DND-41 (cell line): ENCODE data around the gene TCF25.

Source experiments
- ATAC-seq: fragments of 200-7000 bp; cut with Tn5 transposase; 3 replicates; pipeline ENCODE4 v1.9.1; 2021; ENCODE audit warnings: low read depth; ENCODE audit not compliant: insufficient read depth
- DNase-seq: peaks from one replicate; pipeline ENCODE4 v3.0.0-alpha.2; 2020
- H2AFZ ChIP-seq: 2 replicates; pipeline ENCODE4 v1.6.0; 2012; ENCODE audit warnings: low read depth, low read length
- H3K27ac ChIP-seq: 2 replicates; pipeline ENCODE4 v1.5.1; 2012; ENCODE audit warnings: low read length, inconsistent platforms
- H3K27me3 ChIP-seq: fragments of 200-600 bp; sonication (generic); 2 replicates; pipeline ENCODE4 v1.6.0; 2012; ENCODE audit warnings: low read length, mild to moderate bottlenecking, inconsistent platforms; ENCODE audit not compliant: insufficient read depth, poor library complexity
- H3K36me3 ChIP-seq: 2 replicates; pipeline ENCODE4 v1.5.1; 2012; ENCODE audit warnings: low read length, inconsistent platforms; ENCODE audit not compliant: insufficient read depth
- H3K4me1 ChIP-seq: 2 replicates; pipeline ENCODE4 v1.5.1; 2012; ENCODE audit warnings: mild to moderate bottlenecking, low read length; ENCODE audit not compliant: insufficient read depth
- H3K4me2 ChIP-seq: 2 replicates; pipeline ENCODE4 v1.6.0; 2012; ENCODE audit warnings: mild to moderate bottlenecking, moderate library complexity, low read length, inconsistent platforms; ENCODE audit not compliant: insufficient read depth
- H3K4me3 ChIP-seq, 2 experiments: fragments of 200-600 bp in 1 of 2; shearing (Covaris generic) in 1 of 2; 2 replicates each; pipeline ENCODE4 v1.5.1; 2012 to 2016; ENCODE audit warnings: inconsistent platforms in 2 of 2, low read length in 2 of 2, mild to moderate bottlenecking in 2 of 2, low read depth in 1 of 2, moderate library complexity in 1 of 2
- H3K79me2 ChIP-seq: 2 replicates; pipeline ENCODE4 v1.6.0; 2012; ENCODE audit warnings: low read length, inconsistent platforms; ENCODE audit not compliant: insufficient read depth
- H3K9ac ChIP-seq: 2 replicates; pipeline ENCODE4 v1.6.0; 2012; ENCODE audit warnings: low read depth, mild to moderate bottlenecking, inconsistent platforms, low read length, moderate library complexity
- H3K9me3 ChIP-seq: 2 replicates; pipeline ENCODE4 v1.5.1; 2012; ENCODE audit warnings: low read length, moderate library complexity, mild to moderate bottlenecking, inconsistent platforms; ENCODE audit not compliant: insufficient read depth, severe bottlenecking
- H4K20me1 ChIP-seq: 2 replicates; pipeline ENCODE4 v1.6.0; 2012; ENCODE audit warnings: low read length; ENCODE audit not compliant: insufficient read depth
- EZH2 ChIP-seq: IDR thresholded peaks from 3 replicates; pipeline ENCODE4 v1.6.1; 2012; ENCODE audit warnings: borderline replicate concordance, low read depth, mild to moderate bottlenecking, moderate library complexity, low read length, inconsistent platforms; ENCODE audit not compliant: severe bottlenecking
- TF ChIP-seq, protein P1 (sequence below): IDR thresholded peaks from 2 replicates; pipeline ENCODE4 v1.5.1; 2012; ENCODE audit warnings: borderline replicate concordance, low read length, moderate library complexity, mild to moderate bottlenecking; ENCODE audit not compliant: poor library complexity, severe bottlenecking; ENCODE audit errors: extremely low read depth

TCF25 gene

GRCh38 chr16:89906140-89907025, 33.0 kb downstream of the TCF25 start:
- no peaks in the 10 kb centered on the region for H3K9me3 ChIP-seq
- ATAC-seq (no peak), DNase-seq (no peak)
- no peak overlapping the region for H2AFZ ChIP-seq
- no peaks in the 10 kb centered on the region for H3K27me3 ChIP-seq
- peaks cover 76% of the 10 kb centered on the region for H3K36me3 ChIP-seq
- no peak for TF ChIP-seq EZH2
- TF ChIP-seq, protein P1, sequence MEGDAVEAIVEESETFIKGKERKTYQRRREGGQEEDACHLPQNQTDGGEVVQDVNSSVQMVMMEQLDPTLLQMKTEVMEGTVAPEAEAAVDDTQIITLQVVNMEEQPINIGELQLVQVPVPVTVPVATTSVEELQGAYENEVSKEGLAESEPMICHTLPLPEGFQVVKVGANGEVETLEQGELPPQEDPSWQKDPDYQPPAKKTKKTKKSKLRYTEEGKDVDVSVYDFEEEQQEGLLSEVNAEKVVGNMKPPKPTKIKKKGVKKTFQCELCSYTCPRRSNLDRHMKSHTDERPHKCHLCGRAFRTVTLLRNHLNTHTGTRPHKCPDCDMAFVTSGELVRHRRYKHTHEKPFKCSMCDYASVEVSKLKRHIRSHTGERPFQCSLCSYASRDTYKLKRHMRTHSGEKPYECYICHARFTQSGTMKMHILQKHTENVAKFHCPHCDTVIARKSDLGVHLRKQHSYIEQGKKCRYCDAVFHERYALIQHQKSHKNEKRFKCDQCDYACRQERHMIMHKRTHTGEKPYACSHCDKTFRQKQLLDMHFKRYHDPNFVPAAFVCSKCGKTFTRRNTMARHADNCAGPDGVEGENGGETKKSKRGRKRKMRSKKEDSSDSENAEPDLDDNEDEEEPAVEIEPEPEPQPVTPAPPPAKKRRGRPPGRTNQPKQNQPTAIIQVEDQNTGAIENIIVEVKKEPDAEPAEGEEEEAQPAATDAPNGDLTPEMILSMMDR: no peak
- no peak overlapping the region for H3K4me3 ChIP-seq
- H3K9ac ChIP-seq: no peak overlapping the region
- H3K4me1 ChIP-seq: no peaks in the 10 kb centered on the region
- no peak overlapping the region for H3K4me2 ChIP-seq
- no peaks in the 10 kb centered on the region for H3K79me2 ChIP-seq
- no peak overlapping the region for H3K27ac ChIP-seq
- peaks cover 24% of the 10 kb centered on the region for H4K20me1 ChIP-seq

- no peaks in the 10 kb centered on the region for H3K79me2 ChIP-seq
- H3K27ac ChIP-seq: no peak overlapping the region
- ATAC-seq (no peak), DNase-seq (no peak)
- no peaks in the 10 kb centered on the region for H3K4me1 ChIP-seq
- H3K36me3 ChIP-seq: peaks cover 81% of the 10 kb centered on the region
- H3K9me3 ChIP-seq: no peaks in the 10 kb centered on the region
- TF ChIP-seq, protein P1: no peak
- no peak for TF ChIP-seq EZH2
- H2AFZ ChIP-seq: no peak overlapping the region
- no peak overlapping the region for H3K4me2 ChIP-seq
- no peak overlapping the region for H3K9ac ChIP-seq
- H4K20me1 ChIP-seq: peaks cover 30% of the 10 kb centered on the region
- no peaks in the 10 kb centered on the region for H3K27me3 ChIP-seq
- H3K4me3 ChIP-seq: no peak overlapping the region
These were observed 33.8 kb downstream of the TCF25 start for GRCh38 chr16:89907055-89907814.

GRCh38 chr16:89908236-89908635, 34.8 kb downstream of the TCF25 start:
- no peak overlapping the region for H3K27ac ChIP-seq
- H3K9me3 ChIP-seq: no peaks in the 10 kb centered on the region
- no peak for DNase-seq
- H3K79me2 ChIP-seq: no peaks in the 10 kb centered on the region
- H3K4me2 ChIP-seq: no peak overlapping the region
- peaks cover 80% of the 10 kb centered on the region for H3K36me3 ChIP-seq
- no peak for ATAC-seq
- no peaks in the 10 kb centered on the region for H3K27me3 ChIP-seq
- no peaks in the 10 kb centered on the region for H3K4me1 ChIP-seq
- H2AFZ ChIP-seq: no peak overlapping the region
- H4K20me1 ChIP-seq: peaks cover 35% of the 10 kb centered on the region
- H3K4me3 ChIP-seq: no peak overlapping the region
- no peak overlapping the region for H3K9ac ChIP-seq
- TF ChIP-seq, protein P1: no peak
- TF ChIP-seq EZH2: no peak
